ENCODE measurements around the gene PRDM2. TPM values are rescaled to one million over a fixed set of nuclear protein-coding genes. Genes with fewer than 3 reads are reported as not detected.

The PRDM2 gene
- polyA plus RNA-seq, 1 of the 3 experiments (the other 2 are of a cell fraction): 7.2 TPM

DNA sequence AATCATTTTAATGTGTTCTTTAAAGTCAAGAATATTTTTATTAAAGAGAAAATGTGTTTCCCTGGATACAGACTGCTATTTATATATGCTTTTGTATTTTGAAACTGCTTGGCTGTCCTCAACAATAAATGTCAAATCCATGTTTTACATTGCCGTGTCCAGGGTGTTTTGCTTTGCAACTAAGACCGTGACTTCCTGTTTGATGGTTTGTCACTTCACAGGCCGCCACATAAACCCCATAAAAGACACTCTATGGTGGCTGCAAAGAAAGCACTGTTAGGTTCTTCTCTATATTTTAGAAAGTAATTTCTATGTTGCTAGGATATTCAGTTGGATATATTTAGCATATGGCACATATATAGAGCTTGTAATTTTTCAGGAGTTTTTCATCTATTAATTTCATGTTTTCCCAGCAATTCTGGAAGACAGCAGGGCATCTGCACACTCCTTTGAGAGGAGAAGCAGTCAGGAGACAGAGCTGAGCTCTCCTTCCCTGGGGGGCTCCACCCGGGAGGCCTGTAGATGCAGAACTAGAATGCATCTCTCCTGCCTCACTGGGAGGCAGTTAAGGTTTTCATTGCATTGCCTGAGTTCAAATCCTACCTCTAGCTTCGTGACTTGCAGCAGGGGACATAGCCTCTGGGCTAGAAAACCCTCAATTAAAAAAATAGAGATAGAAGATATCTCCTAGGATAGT, 33.1 kb downstream of the PRDM2 start:
- no peaks in the 10 kb centered on the region for H3K9me2 ChIP-seq
- CTCF ChIA-PET: no interaction called here
- no peaks in the 10 kb centered on the region; the same call in 1 of the 2 replicates for H3K79me2 ChIP-seq (ENCODE audit: insufficient read depth)
- POLR2A ChIA-PET: no interaction called here
- H3K4me2 ChIP-seq: no peak overlapping the region
- TF ChIP-seq POLR2AphosphoS5 (IDR thresholded peaks at IDR 0.05; ENCODE audit: low read depth, low read length) (no peak), JUND (IDR thresholded peaks at IDR 0.05) (no peak), FOXJ3 (CRISPR knock-in tag; IDR thresholded peaks at IDR 0.05) (no peak), FOXM1 (IDR thresholded peaks at IDR 0.05; ENCODE audit: low read depth) (no peak), MEF2A (IDR thresholded peaks at IDR 0.05; ENCODE audit: borderline replicate concordance, low read depth) (no peak)
- TF ChIP-seq, protein P1, sequence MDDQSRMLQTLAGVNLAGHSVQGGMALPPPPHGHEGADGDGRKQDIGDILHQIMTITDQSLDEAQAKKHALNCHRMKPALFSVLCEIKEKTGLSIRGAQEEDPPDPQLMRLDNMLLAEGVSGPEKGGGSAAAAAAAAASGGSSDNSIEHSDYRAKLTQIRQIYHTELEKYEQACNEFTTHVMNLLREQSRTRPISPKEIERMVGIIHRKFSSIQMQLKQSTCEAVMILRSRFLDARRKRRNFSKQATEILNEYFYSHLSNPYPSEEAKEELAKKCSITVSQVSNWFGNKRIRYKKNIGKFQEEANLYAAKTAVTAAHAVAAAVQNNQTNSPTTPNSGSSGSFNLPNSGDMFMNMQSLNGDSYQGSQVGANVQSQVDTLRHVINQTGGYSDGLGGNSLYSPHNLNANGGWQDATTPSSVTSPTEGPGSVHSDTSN (IDR thresholded peaks at IDR 0.05): no peak
- H3K4me3 ChIP-seq (ENCODE audit: low read depth in 2 of 2, low read length in 1 of 2): no peak overlapping the region
- WGBS (ENCODE audit: low lambda C conversion rate): 87% methylated on average over 5 of the region's 5 CpGs
- DNase-seq: no peak
- no peaks in the 10 kb centered on the region for H4K20me1 ChIP-seq (ENCODE audit: insufficient read depth)
- H3K27ac ChIP-seq (ENCODE audit: low read depth in 2 of 2, low read length in 1 of 2): no peak overlapping the region
- no peak overlapping the region for H2AFZ ChIP-seq (ENCODE audit: low read depth)
- no peaks in the 10 kb centered on the region for H3K27me3 ChIP-seq (ENCODE audit: insufficient read depth)
- no peak overlapping the region for H3K9ac ChIP-seq
- no peaks in the 10 kb centered on the region for H3F3A ChIP-seq (replicated peaks; ENCODE audit: insufficient read depth)
- H3K4me1 ChIP-seq (ENCODE audit: control insufficient read depth in 1 of 2, insufficient read depth in 2 of 2, low read depth in 1 of 2, low read length in 1 of 2): no peaks in the 10 kb centered on the region; a peak in 1 of 4 replicates
- peaks cover 0 to 4% of the 10 kb centered on the region in 2 experiments for H3K36me3 ChIP-seq (replicated peaks in 1 of 2; ENCODE audit: control insufficient read depth in 1 of 2, insufficient read depth in 2 of 2, low read length in 1 of 2)
- H3K9me3 ChIP-seq: no peaks in the 10 kb centered on the region; the same call in 1 of the 2 replicates

DNA sequence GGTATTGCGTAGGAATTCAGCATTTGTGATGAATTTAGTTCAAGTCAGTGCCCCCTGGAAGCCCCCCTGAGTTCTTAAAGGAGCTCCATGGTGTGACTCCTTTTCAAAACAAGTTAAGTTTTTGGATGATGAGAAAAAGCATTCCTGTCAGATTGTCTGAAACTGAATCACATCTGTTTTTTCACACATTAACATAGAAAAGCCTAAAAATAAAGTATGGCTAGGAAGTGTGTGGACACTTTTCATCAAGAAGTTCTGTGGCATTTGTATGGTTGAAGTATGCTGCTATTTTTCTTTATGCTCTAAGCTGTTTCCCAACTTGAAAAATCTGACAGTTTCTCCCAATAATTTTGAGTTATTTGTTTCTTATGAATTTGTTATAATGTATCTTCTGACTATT, 33.7 kb downstream of the PRDM2 start:
- no peaks in the 10 kb centered on the region for H3F3A ChIP-seq (replicated peaks; ENCODE audit: insufficient read depth)
- POLR2A ChIA-PET: no interaction called here
- H3K36me3 ChIP-seq (replicated peaks in 1 of 2; ENCODE audit: control insufficient read depth in 1 of 2, insufficient read depth in 2 of 2, low read length in 1 of 2): peaks cover 0 to 4% of the 10 kb centered on the region in 2 experiments
- no peak overlapping the region for H3K27ac ChIP-seq (ENCODE audit: low read depth in 2 of 2, low read length in 1 of 2)
- no peak overlapping the region for H2AFZ ChIP-seq (ENCODE audit: low read depth)
- no peak overlapping the region for H3K4me3 ChIP-seq (ENCODE audit: low read depth in 2 of 2, low read length in 1 of 2)
- no peaks in the 10 kb centered on the region for H3K27me3 ChIP-seq (ENCODE audit: insufficient read depth)
- H3K79me2 ChIP-seq (ENCODE audit: insufficient read depth): no peaks in the 10 kb centered on the region
- no peaks in the 10 kb centered on the region for H3K9me2 ChIP-seq
- no peak overlapping the region for H3K9ac ChIP-seq
- TF ChIP-seq NRF1 (IDR thresholded peaks at IDR 0.05; ENCODE audit: low read depth, low read length) (no peak), YY1 (IDR thresholded peaks at IDR 0.05; ENCODE audit: low read depth) (no peak), TCF12 (IDR thresholded peaks at IDR 0.05) (no peak), RAD21 (IDR thresholded peaks at IDR 0.05; ENCODE audit: low read length) (no peak), EZH2phosphoT487 (IDR thresholded peaks at IDR 0.05; ENCODE audit: borderline replicate concordance, low read depth) (no peak), NFIC (IDR thresholded peaks at IDR 0.05; ENCODE audit: borderline replicate concordance) (no peak), TEAD4 (IDR thresholded peaks at IDR 0.05; ENCODE audit: borderline replicate concordance, insufficient read depth) (no peak), MXI1 (IDR thresholded peaks at IDR 0.05; ENCODE audit: low read depth, low read length) (no peak), TAF1 (IDR thresholded peaks at IDR 0.05; ENCODE audit: borderline replicate concordance, low read depth, low read length) (no peak)
- H3K4me1 ChIP-seq (ENCODE audit: control insufficient read depth in 1 of 2, insufficient read depth in 2 of 2, low read depth in 1 of 2, low read length in 1 of 2): no peaks in the 10 kb centered on the region; a peak in 1 of 4 replicates
- H3K4me2 ChIP-seq: no peak overlapping the region
- no peaks in the 10 kb centered on the region for H4K20me1 ChIP-seq (ENCODE audit: insufficient read depth)
- DNase-seq: no peak
- CTCF ChIA-PET: interaction anchor here (1.5 kb wide), 1 partner anchor 9 kb away, joined by 3 read pairs; no protein-coding TSS in a partner anchor
- WGBS (ENCODE audit: low lambda C conversion rate): 100% methylated on average over 1 of the region's 1 CpG
- no peaks in the 10 kb centered on the region; the same call in 1 of the 2 replicates for H3K9me3 ChIP-seq
